ENCODE data around the gene NOTCH3. TPM values are rescaled to one million over a fixed set of nuclear protein-coding genes. Genes with fewer than 3 reads are reported as not detected.

The NOTCH3 gene
- total RNA-seq, 1 donor from 2014 or later, result 162 TPM

GRCh38 chr19:15191982-15192381, 8.8 kb downstream of the NOTCH3 start:
- Histone ChIP-seq H3K4me3 (ENCODE audit: insufficient read depth, low read depth, low read length) (no peak overlapping the region), H3K4me1 (ENCODE audit: insufficient read depth, low read length) (peaks cover 10% of the 10 kb centered on the region), H3K27me3 (ENCODE audit: insufficient read depth, low read length) (no peaks in the 10 kb centered on the region), H3K9ac (ENCODE audit: low read length) (no peak overlapping the region), H3K36me3 (ENCODE audit: insufficient read depth, low read length) (peaks cover under 1% of the 10 kb centered on the region), H3K79me2 (ENCODE audit: insufficient read depth, low read length) (no peaks in the 10 kb centered on the region), H3K4me2 (ENCODE audit: low read length) (no peak overlapping the region), H4K20me1 (ENCODE audit: insufficient read depth, low read length) (peaks cover 27% of the 10 kb centered on the region), H2AFZ (ENCODE audit: low read depth, low read length) (no peak overlapping the region), H3K9me3 (ENCODE audit: insufficient read depth, low read depth, low read length) (no peaks in the 10 kb centered on the region), H3K27ac (ENCODE audit: low read depth, low read length) (no peak overlapping the region)
- H3K27ac Mint-ChIP-seq (ENCODE audit: unreplicated experiment), result no peak overlapping the region
- FAIRE-seq (no peak), DNase-seq (ENCODE audit: low read depth) (no peak)
- peaks cover 6% of the 10 kb centered on the region for H3K4me1 Mint-ChIP-seq (ENCODE audit: low read depth, unreplicated experiment)
- TF ChIP-seq CTCF (IDR thresholded peaks at IDR 0.05; ENCODE audit: insufficient read depth, low read depth, low read length) (no peak), EZH2 (IDR thresholded peaks at IDR 0.05; ENCODE audit: insufficient read depth, low read length) (no peak)
- H3K27me3 Mint-ChIP-seq (ENCODE audit: low read depth, unreplicated experiment), result no peaks in the 10 kb centered on the region
- H3K36me3 Mint-ChIP-seq (ENCODE audit: low read depth, unreplicated experiment), result peaks cover 27% of the 10 kb centered on the region
- no peak overlapping the region for H3K4me3 Mint-ChIP-seq (ENCODE audit: unreplicated experiment)
- H3K9me3 Mint-ChIP-seq (ENCODE audit: unreplicated experiment), result no peaks in the 10 kb centered on the region

DNA sequence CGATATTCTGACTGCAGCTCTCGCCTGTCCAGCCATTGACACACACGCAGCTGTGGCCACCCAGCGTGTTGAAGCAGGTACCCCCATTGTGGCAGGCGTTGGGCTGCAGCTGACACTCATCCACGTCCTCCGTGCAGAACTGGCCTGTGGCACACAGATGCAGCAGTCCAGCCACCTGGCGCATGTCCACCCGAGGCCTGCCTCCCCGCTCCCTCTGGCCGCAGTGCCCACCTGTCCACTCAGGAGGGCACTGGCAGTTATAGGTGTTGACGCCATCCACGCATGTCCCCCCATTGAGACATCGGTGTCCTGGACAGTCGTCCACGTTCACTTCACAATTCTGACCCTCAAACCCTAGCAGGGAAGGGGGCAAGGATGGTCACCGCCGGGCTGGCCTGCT, 9.3 kb downstream of the NOTCH3 start:
- Histone ChIP-seq H2AFZ (ENCODE audit: low read depth, low read length) (no peak overlapping the region), H3K27me3 (ENCODE audit: insufficient read depth, low read length) (no peaks in the 10 kb centered on the region), H4K20me1 (ENCODE audit: insufficient read depth, low read length) (peaks cover 27% of the 10 kb centered on the region), H3K4me3 (ENCODE audit: insufficient read depth, low read depth, low read length) (no peak overlapping the region), H3K27ac (ENCODE audit: low read depth, low read length) (no peak overlapping the region), H3K9ac (ENCODE audit: low read length) (no peak overlapping the region), H3K36me3 (ENCODE audit: insufficient read depth, low read length) (peaks cover 5% of the 10 kb centered on the region), H3K4me2 (ENCODE audit: low read length) (no peak overlapping the region), H3K79me2 (ENCODE audit: insufficient read depth, low read length) (no peaks in the 10 kb centered on the region), H3K4me1 (ENCODE audit: insufficient read depth, low read length) (peaks cover 10% of the 10 kb centered on the region), H3K9me3 (ENCODE audit: insufficient read depth, low read depth, low read length) (no peaks in the 10 kb centered on the region)
- peak overlapping the region; percentile 58 for H3K27ac Mint-ChIP-seq (ENCODE audit: unreplicated experiment)
- H3K36me3 Mint-ChIP-seq (ENCODE audit: low read depth, unreplicated experiment), result peaks cover 30% of the 10 kb centered on the region
- no peak for TF ChIP-seq CTCF (IDR thresholded peaks at IDR 0.05; ENCODE audit: insufficient read depth, low read depth, low read length)
- FAIRE-seq (no peak), DNase-seq (ENCODE audit: low read depth) (no peak)
- H3K4me3 Mint-ChIP-seq (ENCODE audit: unreplicated experiment), result no peak overlapping the region
- H3K27me3 Mint-ChIP-seq (ENCODE audit: low read depth, unreplicated experiment), result no peaks in the 10 kb centered on the region
- H3K9me3 Mint-ChIP-seq (ENCODE audit: unreplicated experiment), result no peaks in the 10 kb centered on the region
- H3K4me1 Mint-ChIP-seq (ENCODE audit: low read depth, unreplicated experiment), result peaks cover 6% of the 10 kb centered on the region

- Mint-ChIP-seq H3K4me1 (ENCODE audit: low read depth, unreplicated experiment) (no peaks in the 10 kb centered on the region), H3K4me3 (ENCODE audit: unreplicated experiment) (no peak overlapping the region), H3K27me3 (ENCODE audit: low read depth, unreplicated experiment) (no peaks in the 10 kb centered on the region), H3K9me3 (ENCODE audit: unreplicated experiment) (no peaks in the 10 kb centered on the region), H3K27ac (ENCODE audit: unreplicated experiment) (no peak overlapping the region), H3K36me3 (ENCODE audit: low read depth, unreplicated experiment) (peaks cover 45% of the 10 kb centered on the region)
- DNase-seq (ENCODE audit: low read depth), result no peak
- Histone ChIP-seq H3K27ac (ENCODE audit: low read depth, low read length) (no peak overlapping the region), H2AFZ (ENCODE audit: low read depth, low read length) (no peak overlapping the region), H3K4me3 (ENCODE audit: insufficient read depth, low read depth, low read length) (no peak overlapping the region), H3K9me3 (ENCODE audit: insufficient read depth, low read depth, low read length) (no peaks in the 10 kb centered on the region), H4K20me1 (ENCODE audit: insufficient read depth, low read length) (peaks cover 24% of the 10 kb centered on the region), H3K27me3 (ENCODE audit: insufficient read depth, low read length) (no peaks in the 10 kb centered on the region), H3K79me2 (ENCODE audit: insufficient read depth, low read length) (no peaks in the 10 kb centered on the region), H3K9ac (ENCODE audit: low read length) (no peak overlapping the region), H3K4me2 (ENCODE audit: low read length) (no peak overlapping the region), H3K36me3 (ENCODE audit: insufficient read depth, low read length) (peaks cover 10% of the 10 kb centered on the region), H3K4me1 (ENCODE audit: insufficient read depth, low read length) (no peaks in the 10 kb centered on the region)
- TF ChIP-seq EZH2 (IDR thresholded peaks at IDR 0.05; ENCODE audit: insufficient read depth, low read length), result no peak
- TF ChIP-seq CTCF (IDR thresholded peaks at IDR 0.05; ENCODE audit: insufficient read depth, low read depth, low read length), result no peak
- FAIRE-seq, result no peak
Observed at GRCh38 chr19:15188851-15189250, 11.9 kb downstream of the NOTCH3 start.

All from astrocyte (in vitro differentiated cells and primary cell).